NCI-H1048 (cell line): ENCODE data around the gene GPR75.
"Not testable (repeated sequence)": the region's sequence is repeated elsewhere in the genome, so short reads cannot be mapped to it uniquely, and the experiment has no call there.

Experiments used
- DNase-seq: peaks from one replicate; lab custom pipeline; 2025; lab: John Stamatoyannopoulos, UW

The GPR75 gene

DNA sequence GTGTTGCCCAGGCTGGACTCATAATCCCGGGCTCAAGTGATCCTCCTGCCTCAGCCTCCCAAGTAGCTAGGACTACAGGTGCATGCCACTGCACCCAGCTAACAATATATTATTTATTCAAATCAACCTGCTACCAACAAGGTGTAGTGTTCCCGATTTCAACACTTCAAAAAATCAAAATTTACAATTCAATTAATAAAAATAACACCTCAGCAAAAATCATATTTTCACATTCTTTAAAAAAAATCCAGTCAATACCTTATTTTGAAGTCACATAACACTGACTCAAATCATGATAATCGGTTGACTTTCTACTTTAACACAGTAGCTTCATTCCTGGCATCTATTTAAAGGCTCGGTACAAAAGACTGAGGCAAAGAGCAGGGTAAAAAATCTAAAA, 7.2 kb downstream of the GPR75 start:
- DNase-seq = no peak

- not testable (repeated sequence) for DNase-seq
Observed at GRCh38 chr2:53851052-53851757, 8.6 kb downstream of the GPR75 start.

GRCh38 chr2:53848062-53848461, 11.7 kb downstream of the GPR75 start:
- DNase-seq = no peak

DNA sequence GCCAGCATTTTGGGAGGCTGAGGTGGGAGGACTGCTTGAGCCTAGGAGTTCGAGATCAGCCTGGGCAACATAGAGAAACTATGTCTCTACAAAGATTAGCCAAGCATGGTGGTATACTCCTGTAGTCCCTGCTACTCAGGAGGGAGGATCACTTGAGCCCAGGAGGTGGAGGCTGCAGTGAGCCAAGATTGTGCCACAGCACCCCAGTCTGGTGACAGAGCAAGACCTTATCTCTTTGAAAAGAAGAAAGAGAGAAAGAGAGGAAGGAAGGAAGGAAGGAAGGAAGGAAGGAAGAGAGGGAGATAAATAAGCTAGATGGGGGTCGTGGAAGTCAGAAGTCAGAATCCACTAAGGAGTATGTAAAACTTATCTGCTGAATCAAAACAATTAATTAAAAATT, 16.2 kb downstream of the GPR75 start:
- no peak for DNase-seq

GRCh38 chr2:53842891-53843290, 16.9 kb downstream of the GPR75 start:
- DNase-seq = no peak

GRCh38 chr2:53841651-53842050, 18.1 kb downstream of the GPR75 start:
- not testable (repeated sequence) for DNase-seq

DNA sequence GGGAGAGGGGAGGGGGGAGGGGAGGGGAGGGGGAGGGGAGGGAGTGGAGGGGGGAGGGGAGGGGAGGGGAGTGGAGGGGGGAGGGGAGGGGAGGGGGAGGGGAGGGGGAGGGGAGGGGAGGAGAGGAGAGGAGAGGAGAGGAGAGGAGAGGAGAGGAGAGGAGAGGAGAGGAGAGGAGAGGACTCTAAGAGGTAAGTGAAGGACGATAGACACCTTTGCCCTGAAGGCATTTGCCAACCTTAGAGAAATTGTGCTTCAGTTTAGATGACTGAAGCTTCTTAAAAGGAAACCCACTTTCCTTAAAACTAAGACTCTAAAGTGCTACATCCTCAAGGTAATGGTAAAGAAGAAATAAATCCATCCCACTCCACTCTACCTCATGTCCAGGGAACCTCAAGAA, 19.2 kb downstream of the GPR75 start:
- DNase-seq = no peak

GRCh38 chr2:53829980-53830290, 29.8 kb downstream of the GPR75 start:
- DNase-seq = not testable (repeated sequence)

- no peak for DNase-seq
Observed at GRCh38 chr2:53829273-53829979, 30.3 kb downstream of the GPR75 start.

DNA sequence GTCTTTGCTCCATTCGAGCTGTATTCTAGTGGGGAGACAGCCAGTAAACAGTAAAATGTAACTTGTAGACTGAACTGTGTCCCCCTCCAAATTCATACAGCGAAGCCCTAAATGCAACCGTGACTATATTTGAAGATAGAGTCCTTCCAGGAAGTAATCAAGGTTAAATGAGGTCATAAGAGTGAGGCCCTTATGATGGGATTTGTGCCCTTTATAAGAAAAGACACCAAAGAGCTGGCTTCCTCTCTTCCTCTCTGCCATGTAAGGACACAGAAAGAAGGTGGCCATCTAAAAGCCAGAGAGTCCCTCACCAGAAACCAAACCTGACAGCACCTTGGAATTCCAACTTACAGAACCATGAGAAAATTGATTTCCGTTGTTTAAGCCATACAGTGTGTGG, 31.4 kb downstream of the GPR75 start:
- no peak for DNase-seq

- DNase-seq = no peak
Observed at GRCh38 chr2:53827398-53828175, 32.2 kb downstream of the GPR75 start.

DNA sequence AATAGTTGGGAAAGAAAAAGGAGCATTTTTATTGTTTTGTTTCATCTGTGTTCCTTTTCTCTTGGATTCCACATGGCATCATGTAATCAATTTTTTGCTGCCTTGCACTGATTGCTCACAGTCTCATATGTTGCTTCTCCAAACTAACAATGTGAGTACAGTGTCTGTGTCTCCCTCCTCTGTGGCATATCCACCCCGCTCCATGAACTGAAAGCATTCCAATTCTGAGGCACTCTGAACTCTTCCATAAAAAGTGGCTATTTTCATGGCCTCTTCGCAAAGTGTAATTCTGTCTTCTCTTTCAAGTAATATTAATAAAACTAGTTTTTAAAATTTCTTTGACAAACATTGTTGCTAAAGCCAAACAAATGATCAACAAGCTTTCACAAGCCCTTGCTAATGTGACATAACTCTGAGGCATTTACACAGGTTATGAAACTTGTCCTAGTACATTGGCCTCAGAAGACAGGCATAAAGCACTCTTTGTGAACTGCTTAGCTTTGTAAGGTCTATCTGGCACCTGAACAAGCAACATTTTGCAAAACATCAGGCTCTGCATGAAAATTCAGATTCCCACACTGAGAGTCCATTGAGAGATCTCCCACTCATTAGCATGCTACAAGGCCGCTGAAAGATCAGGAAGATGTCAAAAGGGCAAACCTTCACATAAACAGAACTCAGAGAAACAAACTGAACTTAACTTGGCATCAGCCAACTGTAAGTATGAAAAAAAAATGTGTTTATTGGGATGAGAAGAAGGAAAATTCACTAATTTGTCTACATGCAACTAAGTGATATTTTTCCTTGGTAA, 33.0 kb downstream of the GPR75 start:
- no peak for DNase-seq

DNA sequence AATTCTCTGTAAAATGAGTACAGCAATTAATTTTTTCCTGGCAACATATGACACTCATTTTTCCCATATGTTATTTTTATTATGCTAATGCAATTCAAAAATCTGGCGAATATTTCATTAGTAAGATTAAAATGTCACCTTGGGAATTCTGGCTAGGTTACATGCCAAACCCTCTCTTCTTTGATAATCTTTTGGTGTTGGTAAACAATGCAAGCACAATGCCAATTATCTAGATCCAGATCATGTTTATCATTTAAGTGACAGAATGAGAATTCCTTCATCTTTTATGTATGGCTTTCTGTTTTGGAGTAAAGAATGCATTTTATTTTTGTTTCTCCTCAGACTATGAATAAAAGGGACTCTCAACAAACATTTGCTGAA, 33.7 kb downstream of the GPR75 start:
- DNase-seq = no peak

DNA sequence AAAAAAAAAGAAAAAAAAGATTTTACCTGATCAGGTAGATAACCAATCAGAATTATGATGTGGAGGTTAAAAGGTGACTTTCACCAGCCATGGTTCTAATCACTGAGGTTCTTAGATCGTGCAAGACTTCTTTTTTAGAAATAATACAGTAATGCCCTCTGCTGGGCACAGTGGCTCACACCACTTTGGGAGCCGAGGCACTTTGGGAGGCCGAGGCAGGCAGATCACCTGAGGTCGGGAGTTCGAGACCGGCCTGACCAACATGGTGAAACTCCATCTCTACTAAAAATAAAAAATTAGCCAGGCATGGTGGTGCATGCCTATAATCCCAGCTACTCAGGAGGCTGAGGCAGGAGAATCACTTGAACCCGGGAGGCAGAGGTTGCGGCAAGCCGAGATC, 36.1 kb downstream of the GPR75 start:
- not testable (repeated sequence) for DNase-seq

GRCh38 chr2:53821810-53822209, 38.0 kb downstream of the GPR75 start:
- no peak for DNase-seq

- no peak for DNase-seq
Observed at GRCh38 chr2:53820711-53821110, 39.1 kb downstream of the GPR75 start.

DNA sequence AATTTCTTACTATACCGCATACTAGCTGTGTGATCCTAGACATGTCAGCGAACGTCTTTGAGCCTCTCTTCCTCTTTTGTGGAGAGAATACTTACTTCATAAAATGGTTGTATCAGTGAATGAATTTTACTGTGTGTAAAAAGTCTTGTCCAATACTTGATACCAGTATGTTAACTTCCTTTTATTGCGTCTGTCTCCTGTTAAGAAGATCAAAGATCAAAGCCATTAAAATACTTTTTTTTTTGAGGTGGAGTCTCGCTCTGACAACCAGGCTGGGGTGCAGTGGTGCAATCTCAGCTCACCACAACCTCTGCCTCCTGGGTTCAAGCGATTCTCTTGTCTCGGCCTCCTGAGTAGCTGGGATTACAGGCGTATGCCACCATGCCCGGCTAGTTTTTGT, 39.7 kb downstream of the GPR75 start:
- no peak for DNase-seq

DNA sequence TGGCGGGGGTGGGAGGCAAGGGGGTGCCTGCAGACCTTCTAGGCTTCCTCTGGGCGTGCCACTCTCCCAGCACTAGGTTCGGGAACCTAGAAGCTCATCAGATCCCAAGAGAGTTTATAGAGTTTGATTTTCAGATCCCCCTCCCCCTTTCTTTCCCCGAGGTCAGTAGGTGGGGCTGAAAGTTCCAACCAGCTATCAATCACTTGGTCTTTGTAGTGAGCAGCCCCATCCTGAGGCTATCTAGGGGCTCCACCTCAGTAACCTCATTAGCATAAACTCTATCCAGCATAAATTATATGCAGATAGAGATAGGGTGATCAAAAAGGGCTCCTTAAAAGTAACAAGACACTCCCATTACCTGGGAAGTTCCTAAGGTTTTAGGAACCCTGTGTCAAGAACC, 40.1 kb downstream of the GPR75 start:
- no peak for DNase-seq

DNA sequence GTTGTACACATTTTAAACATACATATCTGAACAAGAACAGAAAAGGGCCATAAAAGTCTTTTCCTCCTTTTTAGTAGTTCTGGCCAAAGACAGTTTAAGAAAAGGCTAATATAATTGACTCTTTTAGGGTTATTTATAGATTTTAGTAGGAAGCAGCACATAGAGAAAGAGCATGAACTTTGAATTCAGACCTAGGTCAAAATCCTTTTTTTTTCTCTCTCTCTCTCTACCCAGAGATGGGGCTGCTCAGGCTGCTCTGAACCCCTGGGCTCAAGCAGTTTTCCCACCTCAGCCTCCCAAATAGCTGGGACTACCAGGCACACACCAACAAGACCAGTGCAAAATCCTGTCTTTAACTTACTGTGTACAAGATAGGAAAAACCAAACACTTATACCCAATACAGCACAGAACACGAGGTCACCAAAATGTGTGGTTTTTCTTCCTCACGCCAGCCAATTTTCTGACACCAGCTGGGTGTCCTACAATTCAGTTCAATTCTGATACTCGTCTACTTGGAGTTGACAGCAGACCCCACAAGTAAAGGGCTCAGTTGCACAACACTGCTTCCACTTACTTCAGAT, 40.8 kb downstream of the GPR75 start:
- DNase-seq = no peak

GRCh38 chr2:53813151-53813550, 46.6 kb downstream of the GPR75 start:
- DNase-seq = no peak

- no peak for DNase-seq
Observed at GRCh38 chr2:53811601-53812000, 48.2 kb downstream of the GPR75 start.
